Stomach (tissue), 9 donors: ENCODE results near the gene ATP7B. TPM values are rescaled to one million over a fixed set of nuclear protein-coding genes. Genes with fewer than 3 reads are reported as not detected.

Experiments
- DNase-seq, 2 donors: peaks; one replicate each; pipeline versions ENCODE4 v3.0.0 to v3.0.0-alpha.2; 2013 to 2019
- H3K27ac ChIP-seq, 5 donors: fragments of 200-600 bp in 4 of 5; sonication (generic) in 4 of 5; one replicate each; pipeline ENCODE4 v1.5.1; 2013 to 2019; ENCODE audit warnings: mild to moderate bottlenecking in 1 of 5, moderate library complexity in 1 of 5
- H3K27me3 ChIP-seq, 3 donors: fragments of 200-600 bp; sonication (generic); one replicate each; pipeline ENCODE4 v1.5.1; 2017 to 2019; ENCODE audit warnings: mixed run types in 1 of 3
- H3K36me3 ChIP-seq, 4 donors: fragments of 200-600 bp; sonication (generic); 1 replicate in 3 of 4; 2 replicates in 1 of 4; pipeline ENCODE4 v1.5.1; 2016 to 2019
- H3K4me1 ChIP-seq, 4 donors: fragments of 200-600 bp; sonication (generic); one replicate each; pipeline ENCODE4 v1.5.1; 2016 to 2019
- H3K4me3 ChIP-seq, 4 donors: fragments of 200-600 bp; sonication (generic) in 3 of 4; one replicate each; pipeline ENCODE4 v1.5.1; 2016 to 2019; ENCODE audit warnings: mild to moderate bottlenecking in 1 of 4
- H3K9me3 ChIP-seq, 4 donors: fragments of 200-600 bp; sonication (generic); one replicate each; pipeline ENCODE4 v1.5.1; 2016 to 2019
- CTCF ChIP-seq, 7 experiments: fragments of 450-650 bp in 4 of 7; fragments of 200-600 bp in 3 of 7; sonication (generic) in 3 of 7; IDR thresholded peaks; one replicate each; pipeline ENCODE4 v1.5.1; 2016 to 2019; ENCODE audit warnings: antibody characterized with exemption in 7 of 7, control low read depth in 2 of 7, mild to moderate bottlenecking in 1 of 7
- EP300 ChIP-seq: sonication (generic); formaldehyde crosslinking; IDR thresholded peaks from one replicate; pipeline ENCODE4 v1.6.1; 2017; ENCODE audit warnings: antibody characterized with exemption
- POLR2A ChIP-seq, 4 donors: fragments of 450-650 bp; IDR thresholded peaks; one replicate each; pipeline ENCODE4 v1.6.1; 2016; ENCODE audit warnings: antibody characterized with exemption in 4 of 4, control low read depth in 2 of 4, mild to moderate bottlenecking in 1 of 4, moderate library complexity in 1 of 4
- POLR2AphosphoS5 ChIP-seq, 3 donors: sonication (generic); formaldehyde crosslinking; IDR thresholded peaks; one replicate each; pipeline ENCODE4 v1.6.1; 2016; ENCODE audit warnings: antibody characterized with exemption in 3 of 3
- WGBS, 5 donors: extraction: QIAGEN DNeasy Blood & Tissue Kit in 3 of 5; methylation state at CpG; one replicate each; pipeline versions ENCODE4 v1.1.5 to v1.1.7; 2013 to 2018; 5-methylcytosine and 5-hydroxymethylcytosine counted together
- intact Hi-C: fragments of 100-400 bp; cut with DNase I; formaldehyde crosslinking; loops from one replicate; pipeline ENCODE4 v1.15.1; 2023; ENCODE audit warnings: low total_unique reads
- polyA plus RNA-seq, 3 donors: library from polyadenylated mRNA; stranded (reverse); fragments of 200-250 nt; gene quantifications; one replicate each; pipeline ENCODE4 v1.2.3, GENCODE V29; 2013
- total RNA-seq, 5 donors: library from RNA; depleted of rRNA; stranded (reverse); fragments of >200 nt; gene quantifications; one replicate each; pipeline versions ENCODE4 v1.1.0 to v1.2.3, GENCODE V29; 2014 to 2016
- donor health status: healthy with polysubstance abuse.
- donor health status: Bipolar disorder and iron deficiency.
- donor health status: healthy.

ATP7B gene
- total and polyA plus RNA-seq, 8 donors = 0.62 to 21.0 (median 4.6) TPM

- WGBS, 5 donors = 96 to 98% (median 97%) methylated on average over 8 of the region's 8 CpGs
- intact Hi-C loops = no loop called here
- Histone ChIP-seq H3K4me3 (no peak overlapping the region), H3K27me3 (no peaks in the 10 kb centered on the region), H3K4me1 (no peaks in the 10 kb centered on the region), H3K36me3 (no peaks in the 10 kb centered on the region), H3K27ac (no peak overlapping the region), H3K9me3 (no peaks in the 10 kb centered on the region)
- no peak for TF ChIP-seq POLR2A (IDR thresholded peaks at IDR 0.05)
- no peak for TF ChIP-seq EP300
- no peak for TF ChIP-seq CTCF (IDR thresholded peaks at IDR 0.05)
- TF ChIP-seq POLR2AphosphoS5 (IDR thresholded peaks at IDR 0.05) = no peak
- DNase-seq = no peak
These were observed 94.3 kb downstream of the ATP7B start for GRCh38 chr13:51916962-51917361.

- Histone ChIP-seq H3K27ac (no peak overlapping the region), H3K36me3 (no peaks in the 10 kb centered on the region), H3K9me3 (no peaks in the 10 kb centered on the region), H3K4me3 (no peak overlapping the region), H3K4me1 (no peaks in the 10 kb centered on the region), H3K27me3 (no peaks in the 10 kb centered on the region)
- no peak for DNase-seq
- TF ChIP-seq POLR2AphosphoS5 (IDR thresholded peaks at IDR 0.05) (no peak), CTCF (IDR thresholded peaks at IDR 0.05) (no peak), POLR2A (IDR thresholded peaks at IDR 0.05) (no peak), EP300 (no peak)
- intact Hi-C loops = no loop called here
- WGBS, 5 donors = 91 to 94% (median 92%) methylated on average over 7 of the region's 7 CpGs
These were observed 95.0 kb downstream of the ATP7B start for GRCh38 chr13:51916051-51916818.

GRCh38 chr13:51914137-51914493 lies 97.1 kb downstream of the ATP7B start:
- intact Hi-C loops = no loop called here
- TF ChIP-seq POLR2AphosphoS5 (IDR thresholded peaks at IDR 0.05) (no peak), EP300 (no peak), POLR2A (IDR thresholded peaks at IDR 0.05) (no peak), CTCF (IDR thresholded peaks at IDR 0.05) (no peak)
- Histone ChIP-seq H3K27ac (no peak overlapping the region), H3K9me3 (no peaks in the 10 kb centered on the region), H3K27me3 (no peaks in the 10 kb centered on the region), H3K4me3 (no peak overlapping the region), H3K4me1 (no peaks in the 10 kb centered on the region), H3K36me3 (no peaks in the 10 kb centered on the region)
- DNase-seq = no peak
- 79 to 94% (median 81%) methylated on average over 7 of the region's 7 CpGs for WGBS, 5 donors

GRCh38 chr13:51913421-51914136 lies 97.7 kb downstream of the ATP7B start:
- Histone ChIP-seq H3K4me1 (no peaks in the 10 kb centered on the region), H3K27me3 (no peaks in the 10 kb centered on the region), H3K36me3 (no peaks in the 10 kb centered on the region), H3K9me3 (no peaks in the 10 kb centered on the region), H3K27ac (no peak overlapping the region), H3K4me3 (no peak overlapping the region)
- intact Hi-C loops = no loop called here
- 65 to 73% (median 71%) methylated on average over 4 of the region's 4 CpGs for WGBS, 5 donors
- DNase-seq = peak in 1 of 2 donors; percentile 31
- no peak for TF ChIP-seq EP300
- TF ChIP-seq POLR2AphosphoS5 (IDR thresholded peaks at IDR 0.05) = no peak
